GM21423 (cell line): ENCODE results near the gene NELL2.

Source experiments
- ATAC-seq: cut with Tn5 transposase; IDR thresholded peaks from one replicate; pipeline ENCODE4 v1.9.1; 2021; ENCODE audit warnings: mild to moderate bottlenecking, moderate library complexity; ENCODE audit not compliant: unreplicated experiment

The NELL2 gene

DNA sequence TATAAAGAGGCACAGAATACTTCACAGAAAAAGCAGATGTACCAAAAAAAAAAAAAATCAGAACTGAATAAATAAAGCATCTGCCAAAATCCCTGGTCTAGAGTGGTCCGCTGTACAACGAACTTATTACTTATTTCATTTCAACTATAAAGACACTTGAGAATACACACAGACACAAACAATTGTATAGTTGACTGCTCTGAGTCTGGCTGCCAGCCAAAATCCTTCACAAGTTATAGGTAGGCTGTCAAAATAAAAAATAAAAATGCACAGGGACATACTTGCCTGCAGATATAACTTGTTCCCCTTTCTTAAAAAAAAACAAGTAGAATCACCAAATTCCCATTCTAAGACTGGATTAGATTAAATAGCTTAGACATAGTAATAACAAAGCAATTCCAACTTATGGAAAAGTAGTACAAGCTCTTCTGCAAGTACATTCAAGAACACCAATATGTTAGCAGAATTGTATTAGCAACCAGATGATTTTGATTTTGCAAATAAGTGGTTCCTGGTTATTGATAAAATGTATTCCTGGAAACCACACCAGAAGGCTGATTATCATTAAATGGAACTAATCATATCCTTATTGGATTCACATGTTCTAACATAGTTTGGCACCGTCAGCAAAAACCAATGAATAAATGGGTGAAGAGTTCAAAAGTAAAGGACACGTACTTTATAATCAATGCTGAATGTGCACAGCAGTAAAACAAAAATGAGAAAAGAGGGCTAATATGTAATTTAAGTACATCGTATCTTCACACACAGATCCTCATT lies 248.5 kb downstream of the NELL2 start:
- no peak for ATAC-seq

DNA sequence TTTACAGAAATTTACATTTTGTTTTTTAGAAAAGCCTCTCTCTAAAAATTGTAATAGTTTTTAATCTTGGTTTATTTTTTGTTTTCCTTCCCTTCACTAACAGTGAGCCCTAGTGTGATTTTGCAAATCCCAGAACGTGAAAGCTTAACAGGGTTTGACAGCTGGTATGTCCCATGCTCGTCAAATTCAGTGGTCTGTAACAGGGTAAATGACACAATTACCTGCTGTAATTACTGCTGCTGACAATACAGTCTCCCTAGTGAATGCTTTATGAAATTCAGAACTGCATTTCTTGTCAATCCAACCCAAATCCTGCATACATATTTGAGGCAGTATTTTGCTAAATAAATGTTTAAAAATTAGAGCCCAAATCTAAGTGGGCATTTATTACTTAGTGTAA lies 249.2 kb downstream of the NELL2 start:
- ATAC-seq, result no peak

DNA sequence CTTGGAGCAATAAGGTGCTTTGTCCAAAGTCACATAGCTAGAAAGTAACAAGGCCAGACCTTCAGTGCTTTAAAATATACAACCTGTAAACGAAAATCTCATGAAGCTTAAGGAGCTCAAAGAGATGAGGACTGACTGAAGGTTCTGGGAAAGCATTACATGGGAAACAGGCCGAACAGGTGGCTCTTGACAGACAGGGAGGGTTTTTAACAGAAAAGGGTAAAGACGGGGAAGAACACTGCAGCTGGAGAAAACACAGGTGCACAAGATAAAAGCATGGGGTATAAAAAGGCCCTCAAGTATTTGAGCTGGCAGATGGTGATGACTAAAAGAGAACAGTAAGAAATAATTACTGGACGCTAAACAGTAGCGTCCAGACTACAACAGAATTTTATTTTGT lies 257.2 kb downstream of the NELL2 start:
- ATAC-seq, result no peak

DNA sequence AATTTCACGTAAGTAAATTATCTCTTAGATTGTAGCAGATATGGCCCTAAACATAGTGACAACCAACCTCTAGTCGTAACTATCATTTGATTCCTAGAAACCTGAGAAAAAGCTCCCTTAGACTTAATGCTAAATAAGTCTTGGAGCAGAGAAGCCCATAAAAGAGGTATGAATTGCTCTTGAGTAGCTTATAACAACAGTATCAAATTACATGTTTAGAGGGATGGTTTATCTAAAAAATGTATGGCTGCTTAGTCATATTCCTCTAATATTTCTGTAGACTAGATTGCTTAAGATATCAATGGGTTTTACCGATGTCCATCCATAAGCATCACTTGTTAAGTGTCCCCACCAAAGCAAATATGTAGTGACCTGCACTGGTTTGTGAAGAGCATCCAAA lies 259.7 kb downstream of the NELL2 start:
- no peak for ATAC-seq

DNA sequence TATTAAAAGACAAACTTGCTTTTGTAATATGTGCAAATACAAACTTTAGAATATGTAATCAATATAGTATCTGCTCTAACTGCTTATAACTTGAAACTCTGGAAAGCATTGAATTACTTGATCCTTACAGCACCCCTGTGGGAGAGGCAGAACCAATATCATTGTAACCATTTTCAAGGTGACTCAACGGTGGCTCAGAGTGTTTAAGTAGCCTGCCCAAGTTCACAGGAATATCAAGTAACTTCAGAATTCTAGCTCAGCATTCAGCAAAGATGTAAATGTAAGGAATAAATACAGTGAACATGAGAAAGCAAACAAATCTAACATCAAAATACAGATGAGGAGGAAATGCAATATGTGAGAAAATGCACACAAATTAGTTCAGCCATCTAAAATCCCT lies 264.6 kb downstream of the NELL2 start:
- ATAC-seq, result no peak

DNA sequence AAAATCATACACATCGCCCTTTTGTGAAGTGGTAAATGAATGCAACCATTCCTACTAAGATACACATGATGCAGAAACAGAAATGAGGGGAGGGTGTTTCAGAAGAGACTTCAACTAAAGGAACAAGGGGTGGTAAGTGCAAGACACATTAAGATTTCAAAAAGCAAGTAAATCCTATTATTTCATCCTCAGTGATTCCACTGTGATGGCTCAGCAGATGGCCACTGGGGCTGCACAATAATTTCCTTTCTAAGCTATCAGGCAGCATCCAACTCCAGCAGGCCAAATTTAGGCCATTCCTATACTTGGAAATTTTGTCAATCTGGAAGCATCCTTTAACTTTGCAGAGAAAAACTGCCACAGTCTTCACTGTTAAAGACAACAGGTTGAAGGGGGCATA lies 272.4 kb downstream of the NELL2 start:
- ATAC-seq, result no peak

DNA sequence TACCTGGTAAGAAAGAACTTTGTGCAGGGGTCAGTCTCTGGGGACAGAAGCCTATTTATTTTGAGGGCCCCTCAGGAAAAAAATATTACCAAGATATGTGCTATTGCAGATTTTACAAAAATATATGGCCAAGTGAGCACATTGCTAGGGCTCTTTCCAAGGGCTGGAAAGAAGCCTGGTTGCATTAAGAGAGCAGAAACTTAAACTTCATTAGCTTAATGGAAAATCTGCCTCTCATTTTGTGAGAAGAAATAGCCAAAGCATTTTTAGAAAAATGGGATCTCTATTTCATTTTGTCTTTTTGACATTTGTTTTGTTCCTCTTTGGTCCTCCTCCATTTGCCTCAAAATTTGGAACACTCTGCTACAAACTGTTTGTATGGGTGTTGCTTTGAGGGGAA lies 283.5 kb downstream of the NELL2 start:
- ATAC-seq, result no peak

DNA sequence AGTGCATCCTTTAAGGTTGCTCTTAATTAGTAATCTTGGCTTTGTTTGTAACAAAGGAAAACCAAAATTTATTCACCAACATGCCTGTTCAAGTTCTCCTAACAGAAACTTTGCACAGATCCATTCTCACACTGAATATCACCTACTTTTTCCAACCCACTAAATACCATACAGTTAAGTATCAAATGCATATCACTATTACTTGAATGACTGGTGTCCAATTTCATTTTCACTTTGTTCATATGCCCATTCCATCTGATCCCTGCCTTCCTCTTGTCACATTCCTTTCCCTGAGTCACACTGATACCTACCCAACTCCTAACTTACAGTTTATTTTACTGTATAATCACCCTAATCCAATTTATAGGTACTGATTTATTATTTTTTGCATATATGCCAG lies 286.4 kb downstream of the NELL2 start:
- ATAC-seq, result no peak

DNA sequence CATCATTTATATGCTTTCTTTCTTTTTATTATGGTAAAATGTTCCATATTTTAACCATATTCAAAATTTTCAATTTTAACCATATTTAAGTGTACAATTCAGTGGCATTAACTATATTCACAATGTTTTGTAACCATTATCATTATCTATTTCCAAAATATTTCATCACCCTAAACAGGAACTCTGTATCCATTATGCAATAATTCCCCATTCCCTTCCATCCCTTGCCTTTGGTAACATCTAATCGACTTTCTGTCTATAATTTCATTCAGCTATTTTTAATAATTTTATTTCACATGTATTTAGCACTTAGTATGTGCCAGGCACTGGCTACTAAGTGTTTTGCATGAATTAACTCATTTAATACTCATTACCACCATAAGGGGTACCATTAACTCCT lies 287.5 kb downstream of the NELL2 start:
- ATAC-seq, result no peak

DNA sequence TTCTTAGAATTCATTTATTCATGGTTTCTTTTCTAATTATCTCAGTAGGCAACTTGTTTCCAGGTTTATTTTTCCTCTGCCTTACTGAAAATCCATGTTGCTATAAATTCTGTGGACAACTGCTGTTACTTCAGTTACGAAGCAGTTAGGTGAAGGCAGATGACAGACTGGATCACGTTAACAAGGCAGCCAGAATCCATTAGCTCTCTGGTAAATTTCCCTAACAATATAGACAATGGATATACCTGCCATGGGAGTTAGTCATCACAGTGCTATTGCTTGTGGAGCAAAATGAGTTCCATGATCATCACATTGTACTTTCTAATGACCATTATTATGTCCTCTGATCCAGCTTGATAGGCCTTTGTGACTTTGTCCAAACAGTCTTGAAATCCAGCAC lies 291.5 kb downstream of the NELL2 start:
- no peak for ATAC-seq

DNA sequence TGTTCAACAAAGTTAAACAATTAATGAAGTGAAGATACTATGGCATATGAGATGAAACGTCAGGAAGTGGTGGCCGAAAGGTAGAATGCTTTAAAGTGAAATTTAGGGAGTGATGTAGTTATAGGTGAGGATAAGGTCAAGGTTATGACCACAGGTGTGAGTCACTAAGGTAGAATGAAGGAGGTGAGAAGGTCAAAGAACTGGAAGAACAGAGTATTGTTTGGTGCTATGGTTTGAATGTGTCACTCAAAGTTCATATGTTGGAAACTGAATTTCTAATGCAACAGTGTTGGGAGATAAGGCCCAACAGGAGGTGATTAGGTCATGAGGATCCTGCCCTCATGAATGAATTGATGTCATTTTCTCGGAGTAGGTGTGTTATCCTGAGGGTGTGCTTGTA lies 293.6 kb downstream of the NELL2 start:
- no peak for ATAC-seq

DNA sequence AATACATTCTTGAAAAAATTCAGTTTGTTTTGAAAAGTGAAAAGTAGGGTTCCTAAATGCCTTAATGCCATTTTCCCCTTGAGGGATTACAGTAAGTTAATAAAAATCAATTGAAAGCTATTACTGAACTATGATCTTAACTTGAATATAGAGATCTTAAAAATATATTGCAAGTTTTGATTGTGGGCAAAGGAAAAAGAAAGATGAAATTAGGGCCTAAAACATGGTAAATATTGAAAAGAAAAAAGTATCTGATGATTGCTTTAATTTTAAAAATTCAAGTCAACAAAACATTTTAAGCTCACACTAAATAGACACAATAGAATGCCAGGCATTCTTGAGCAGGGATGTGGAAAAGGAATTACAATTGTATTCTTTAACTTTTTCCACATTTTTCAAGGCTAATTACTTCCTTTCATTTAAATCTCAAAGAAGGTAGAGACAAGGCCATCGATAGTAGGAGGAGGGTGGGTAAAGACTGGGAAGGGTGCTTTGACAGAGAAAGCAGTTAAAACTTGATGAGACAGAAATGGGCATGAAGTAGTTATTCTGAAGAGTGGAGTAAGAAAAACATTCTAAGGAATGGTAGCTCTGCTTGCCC lies 294.4 kb downstream of the NELL2 start:
- no peak for ATAC-seq

DNA sequence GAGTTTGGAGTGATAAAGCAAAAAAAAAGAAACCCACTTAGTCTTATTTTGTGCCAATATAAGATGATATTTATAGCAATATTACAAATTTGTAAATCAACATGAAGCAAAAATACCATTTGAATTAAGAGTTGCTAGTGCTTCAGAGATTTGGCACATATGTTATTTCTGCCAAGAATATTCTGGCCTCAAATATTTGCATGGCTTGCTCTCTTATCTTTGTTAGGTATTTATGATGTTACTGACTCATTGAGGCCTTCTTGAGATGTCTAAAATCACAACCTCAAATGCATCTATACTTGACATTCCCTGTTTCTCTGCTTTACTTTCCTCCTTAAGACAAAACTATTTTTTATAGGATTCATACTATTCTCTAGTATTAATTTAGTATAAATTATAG lies 301.5 kb downstream of the NELL2 start:
- ATAC-seq, result no peak

DNA sequence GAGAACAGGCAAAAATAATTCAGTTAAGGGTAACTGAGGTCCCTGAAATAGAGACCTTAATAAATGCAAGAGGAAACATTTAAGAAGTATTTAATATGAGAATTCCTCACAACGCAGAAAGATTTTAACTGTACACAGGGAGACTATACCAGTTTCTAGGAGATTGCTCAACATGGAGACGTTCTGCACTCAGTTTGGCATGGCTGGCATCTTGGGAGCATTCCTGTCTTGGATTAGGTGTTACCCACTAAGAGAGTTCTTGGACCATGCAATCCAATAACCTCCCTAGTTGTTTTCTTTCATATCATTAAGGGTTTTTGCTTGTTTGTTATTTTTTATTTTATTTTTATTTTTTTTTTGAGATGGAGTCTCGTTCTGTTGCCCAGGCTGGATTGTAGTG lies 302.4 kb downstream of the NELL2 start:
- no peak for ATAC-seq

DNA sequence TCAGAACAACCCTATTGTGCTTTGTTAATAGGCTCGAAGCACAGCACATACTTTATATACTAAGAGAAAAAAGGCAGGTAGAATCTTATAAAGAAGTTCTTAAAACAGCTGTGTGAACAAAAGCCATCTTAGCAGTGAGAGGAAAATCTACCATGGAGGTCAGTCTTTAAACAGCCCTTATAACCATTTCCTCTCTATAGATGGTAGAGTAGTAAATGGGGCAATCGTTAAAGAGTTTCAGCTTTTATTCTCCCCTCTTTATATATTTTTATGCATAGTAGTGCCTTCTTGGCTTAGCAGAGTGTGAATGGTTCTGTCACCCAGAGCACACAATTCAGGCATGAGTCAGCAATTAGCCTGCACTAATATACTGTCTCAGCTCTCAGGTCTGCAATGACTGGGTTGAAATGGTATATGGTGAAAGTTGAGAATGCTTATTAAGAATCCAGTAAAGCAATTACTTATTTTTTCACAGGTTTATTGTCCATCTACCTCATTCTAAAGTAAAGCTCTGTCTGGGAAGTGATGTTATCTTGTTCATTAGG lies 305.0 kb downstream of the NELL2 start:
- ATAC-seq, result no peak

DNA sequence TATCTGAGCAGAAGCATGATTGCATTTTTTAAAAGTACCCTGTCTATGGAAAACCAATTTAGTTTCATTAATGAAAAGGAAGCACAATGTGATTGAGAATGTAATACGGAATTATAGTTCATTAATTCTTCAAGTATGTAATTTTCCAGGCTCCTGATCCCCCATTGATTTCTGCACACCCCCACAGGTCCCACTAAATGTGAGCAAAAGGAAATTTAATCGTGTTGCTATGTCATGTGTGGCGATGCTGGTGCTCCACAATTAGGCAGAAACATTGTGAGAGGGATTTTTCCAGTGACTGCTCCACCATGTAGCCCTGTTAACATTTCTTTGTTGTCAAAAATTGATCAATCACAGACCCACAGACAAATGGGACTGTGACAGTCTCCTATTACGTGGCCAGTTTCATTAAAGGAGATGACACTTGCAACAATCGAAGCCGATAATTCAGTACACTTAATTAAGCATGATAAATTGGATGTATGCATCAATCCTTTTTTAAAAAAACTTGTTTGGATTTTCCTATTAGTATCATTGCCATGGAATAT lies 306.0 kb downstream of the NELL2 start:
- no peak for ATAC-seq

DNA sequence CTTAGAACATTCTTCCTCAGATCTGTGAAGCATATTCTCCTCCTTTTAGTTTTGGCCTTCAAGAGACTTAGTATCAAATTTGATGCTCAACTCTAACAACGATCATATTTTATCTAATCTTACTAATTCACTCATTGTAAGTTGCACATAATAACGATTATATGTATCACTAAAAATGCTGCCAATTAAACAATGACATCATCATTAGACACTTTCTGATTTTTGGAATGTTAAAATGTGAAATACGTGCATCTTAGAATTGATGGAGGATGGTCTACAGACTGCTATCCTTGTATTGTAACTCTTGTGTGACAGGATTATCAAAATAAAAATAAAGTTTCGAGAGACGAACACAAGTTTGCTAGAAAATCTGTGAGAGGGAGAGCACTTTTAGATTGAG lies 311.0 kb downstream of the NELL2 start:
- no peak for ATAC-seq

DNA sequence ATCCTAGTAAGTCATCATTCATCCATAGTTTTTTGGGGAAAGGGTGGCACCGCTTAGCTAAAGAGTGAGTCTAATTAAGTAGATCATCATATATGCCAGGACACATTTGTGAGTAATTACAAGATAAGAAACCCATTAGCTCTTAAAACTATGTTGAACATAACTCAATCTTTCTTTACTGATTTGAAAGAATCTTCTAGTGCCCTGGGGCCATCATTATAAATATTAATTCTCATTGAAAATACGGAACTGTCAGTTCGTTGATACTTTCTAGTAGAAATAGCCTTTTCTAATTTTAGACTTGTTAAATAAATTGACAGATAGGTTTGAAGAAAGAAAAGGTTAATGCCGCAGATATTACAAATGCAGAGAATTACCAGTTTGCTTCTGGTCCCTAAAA lies 312.6 kb downstream of the NELL2 start:
- no peak for ATAC-seq

DNA sequence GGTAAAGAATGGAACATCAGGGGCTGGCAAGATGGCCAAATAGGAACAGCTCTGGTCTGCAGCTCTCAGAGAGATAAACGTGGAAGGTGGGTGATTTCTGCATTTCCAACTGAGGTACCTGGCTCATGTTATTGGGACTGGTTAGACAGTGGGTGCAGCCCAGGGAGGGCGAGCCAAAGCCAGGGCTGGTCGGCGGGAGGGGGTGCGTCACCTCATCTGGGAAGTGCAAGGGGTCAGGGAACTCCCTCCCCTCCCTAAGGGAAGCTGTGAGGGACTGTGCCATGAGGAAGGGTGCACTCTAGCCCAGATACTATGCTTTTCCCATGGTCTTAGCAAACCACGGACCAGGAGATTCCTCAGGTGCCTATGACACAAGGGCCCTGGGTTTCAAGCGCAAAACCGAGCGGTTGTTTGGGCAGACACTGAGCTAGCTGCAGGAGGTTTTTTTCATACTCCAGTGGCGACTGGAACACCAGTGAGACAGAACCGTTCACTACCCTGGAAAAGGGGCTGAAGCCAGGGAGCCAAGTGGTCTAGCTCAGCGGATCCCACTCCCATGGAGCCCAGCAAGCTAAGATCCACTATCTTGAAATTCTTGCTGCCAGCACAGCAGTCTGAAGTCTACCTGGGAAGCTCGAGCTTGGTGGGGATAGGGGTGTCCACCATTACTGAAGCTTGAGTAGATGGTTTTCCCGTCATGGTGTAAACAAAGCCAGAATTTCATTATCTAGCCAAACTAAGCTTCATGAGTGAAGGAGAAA lies 317.6 kb downstream of the NELL2 start:
- no peak for ATAC-seq

DNA sequence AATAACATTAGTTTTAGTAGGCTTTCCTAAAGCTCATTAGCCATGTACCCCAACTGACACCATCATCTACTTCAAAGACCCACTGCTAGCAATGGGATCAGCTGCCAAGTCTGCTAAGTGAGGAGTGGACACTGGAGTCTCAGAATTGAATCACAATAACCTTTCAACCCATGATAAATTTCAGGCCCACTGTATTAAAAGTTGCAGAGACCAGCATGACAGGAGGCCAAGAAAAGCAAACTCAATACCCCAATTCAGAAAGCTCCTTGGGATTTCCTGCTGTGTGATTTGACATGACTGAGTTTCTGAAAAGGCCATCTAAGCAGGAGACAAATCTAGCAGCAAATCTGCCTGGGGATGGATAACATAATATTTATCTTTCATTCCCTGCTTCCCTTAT lies 320.7 kb downstream of the NELL2 start:
- no peak for ATAC-seq

DNA sequence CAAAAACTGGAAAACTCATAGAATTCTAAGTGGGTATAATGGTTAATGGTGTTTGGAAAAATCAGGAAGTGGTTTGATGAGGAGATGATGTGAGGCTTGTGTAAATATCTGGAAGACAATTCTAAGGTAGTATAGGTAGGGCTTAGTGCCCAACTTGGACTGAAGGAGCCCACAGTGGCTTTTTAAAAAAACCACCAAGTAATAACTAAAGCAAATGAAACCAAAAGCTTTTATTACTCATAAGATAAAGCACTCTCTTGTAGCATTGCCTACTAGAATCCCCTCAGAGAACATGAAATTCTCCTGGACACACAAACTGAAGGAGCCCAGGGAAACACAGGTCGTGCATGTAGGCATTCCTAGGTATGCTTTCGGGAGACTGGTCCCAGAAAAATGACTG lies 324.5 kb downstream of the NELL2 start:
- no peak for ATAC-seq

DNA sequence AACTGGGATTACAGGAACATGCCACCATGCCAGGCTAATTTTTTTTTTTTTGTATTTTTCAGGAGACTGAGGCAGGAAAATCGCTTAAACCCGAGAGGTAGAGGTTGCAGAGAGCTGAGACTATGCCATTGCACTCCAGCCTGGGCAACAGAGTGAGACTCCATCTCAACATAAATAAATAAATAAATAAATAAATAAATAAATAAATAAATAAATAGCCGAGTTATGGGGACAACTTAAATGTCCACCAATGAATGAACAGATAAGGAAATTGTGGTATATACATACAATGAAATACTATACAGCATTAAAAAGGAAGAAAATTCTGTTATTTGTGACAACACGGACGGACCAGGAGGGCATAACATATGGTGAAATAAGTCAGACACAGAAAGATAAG lies 325.7 kb downstream of the NELL2 start:
- ATAC-seq, result no peak
